ENCODE measurements around the gene SLC23A1. TPM values are rescaled to one million over a fixed set of nuclear protein-coding genes. Genes with fewer than 3 reads are reported as not detected.

SLC23A1 gene
- total RNA-seq: not detected
- total RNA-seq (2013): 0.88 TPM

GRCh38 chr5:139383275-139383992 lies at the start of gene SLC23A1:
Gene SLC23A1, minus strand, starts transcription at chr5:139383297. Its CDS starts 44 bp downstream, at chr5:139383253.
- ATAC-seq (no peak), DNase-seq (no peak)
- no peaks in the 10 kb centered on the region for H3K27me3 Mint-ChIP-seq (ENCODE audit: low read depth in 2 of 2)
- WGBS (ENCODE audit: insufficient coverage): 88% methylated on average over 10 of the region's 10 CpGs
- H3K4me3 Mint-ChIP-seq: no peak within 1 kb of the TSS
- TF ChIP-seq CTCF (IDR thresholded peaks at IDR 0.05): no peak
- Histone ChIP-seq H3K27ac (ENCODE audit: low read length) (no peak within 1 kb of the TSS), H3K4me3 (ENCODE audit: low read length) (no peak within 1 kb of the TSS), H3K36me3 (ENCODE audit: control insufficient read depth, insufficient read depth, low read length) (no peaks in the 10 kb centered on the region), H3K27me3 (ENCODE audit: control insufficient read depth, insufficient read depth, low read length) (no peaks in the 10 kb centered on the region), H3K4me1 (ENCODE audit: control insufficient read depth, insufficient read depth, low read length) (peaks cover 29% of the 10 kb centered on the region), H3K9me3 (ENCODE audit: control insufficient read depth, insufficient read depth, low read length) (no peaks in the 10 kb centered on the region)
- intact Hi-C loops (cut with micrococcal nuclease): loop anchor here (10.0 kb wide), 1 partner anchor 819 kb away; no protein-coding TSS in a partner anchor
- H3K4me1 Mint-ChIP-seq: peaks cover 19 to 37% of the 10 kb centered on the region in 2 donors
- no peaks in the 10 kb centered on the region for H3K9me3 Mint-ChIP-seq
- H3K27ac Mint-ChIP-seq: peak within 1 kb of the TSS in 1 of 2 donors; percentile 82
- H3K36me3 Mint-ChIP-seq: no peaks in the 10 kb centered on the region

- Mint-ChIP-seq H3K27me3 (ENCODE audit: low read depth in 2 of 2) (no peaks in the 10 kb centered on the region), H3K4me3 (no peak overlapping the region), H3K27ac (no peak overlapping the region), H3K9me3 (no peaks in the 10 kb centered on the region), H3K4me1 (no peaks in the 10 kb centered on the region), H3K36me3 (no peaks in the 10 kb centered on the region)
- no peak for TF ChIP-seq CTCF (IDR thresholded peaks at IDR 0.05)
- Histone ChIP-seq H3K27me3 (ENCODE audit: control insufficient read depth, insufficient read depth, low read length) (no peaks in the 10 kb centered on the region), H3K27ac (ENCODE audit: low read length) (no peak overlapping the region), H3K36me3 (ENCODE audit: control insufficient read depth, insufficient read depth, low read length) (no peaks in the 10 kb centered on the region), H3K4me1 (ENCODE audit: control insufficient read depth, insufficient read depth, low read length) (no peaks in the 10 kb centered on the region), H3K4me3 (ENCODE audit: low read length) (no peak overlapping the region), H3K9me3 (ENCODE audit: control insufficient read depth, insufficient read depth, low read length) (no peaks in the 10 kb centered on the region)
- no CpG with 5 or more reads among the region's 1 CpG for WGBS (ENCODE audit: insufficient coverage)
- no peak for ATAC-seq
- intact Hi-C loops (cut with micrococcal nuclease): no loop called here
- no peak for DNase-seq
These were observed 48.6 kb upstream of the SLC23A1 start for GRCh38 chr5:139431706-139432105.

- DNase-seq (no peak), ATAC-seq (no peak)
- Histone ChIP-seq H3K27me3 (ENCODE audit: control insufficient read depth, insufficient read depth, low read length) (no peaks in the 10 kb centered on the region), H3K27ac (ENCODE audit: low read length) (no peak overlapping the region), H3K9me3 (ENCODE audit: control insufficient read depth, insufficient read depth, low read length) (no peaks in the 10 kb centered on the region), H3K36me3 (ENCODE audit: control insufficient read depth, insufficient read depth, low read length) (no peaks in the 10 kb centered on the region), H3K4me3 (ENCODE audit: low read length) (no peak overlapping the region), H3K4me1 (ENCODE audit: control insufficient read depth, insufficient read depth, low read length) (no peaks in the 10 kb centered on the region)
- no peak overlapping the region for H3K4me3 Mint-ChIP-seq
- no peaks in the 10 kb centered on the region for H3K4me1 Mint-ChIP-seq
- no CpG with 5 or more reads among the region's 2 CpGs for WGBS (ENCODE audit: insufficient coverage)
- no peak overlapping the region for H3K27ac Mint-ChIP-seq
- no peaks in the 10 kb centered on the region for H3K9me3 Mint-ChIP-seq
- peaks cover 2% of the 10 kb centered on the region for H3K36me3 Mint-ChIP-seq
- no peaks in the 10 kb centered on the region for H3K27me3 Mint-ChIP-seq (ENCODE audit: low read depth in 2 of 2)
- TF ChIP-seq CTCF (IDR thresholded peaks at IDR 0.05): no peak
- intact Hi-C loops (cut with micrococcal nuclease): no loop called here
These were observed 46.9 kb upstream of the SLC23A1 start for GRCh38 chr5:139430015-139430414.
